K562 (cell line): ENCODE measurements around the gene SLC4A2. TPM values are rescaled to one million over a fixed set of nuclear protein-coding genes. Genes with fewer than 3 reads are reported as not detected.

ENCODE experiments used
- ATAC-seq: fragments of 200-7000 bp; cut with Tn5 transposase; 3 replicates; pipeline ENCODE4 v1.9.1; 2020; ENCODE audit warnings: moderate library complexity
- BruUV-seq: library from RNA; stranded (reverse); fragments of 400-500 nt; replicated peaks from 2 replicates; lab custom pipeline; 2021; lab: Mats Ljungman, UMichigan
- CTCF ChIA-PET: fragments of 300-600 bp; formaldehyde crosslinking; extraction: SDS; loops from one replicate; lab custom pipeline; 2021; ENCODE audit warnings: low intra/inter-chr PET ratio; lab: Yijun Ruan, JAX
- POLR2A ChIA-PET: fragments of 300-600, 350-650 bp; sonication (Branson Sonifier 250); formaldehyde crosslinking; extraction: SDS; loops from one replicate; lab custom pipeline; 2021; ENCODE audit warnings: antibody characterized with exemption, inconsistent platforms; lab: Yijun Ruan, JAX
- DNase-seq, 4 experiments: peaks; one replicate each; pipeline versions ENCODE4 v3.0.0 to v3.0.0-alpha.2; 2011 to 2018; ENCODE audit warnings: low spot score in 3 of 4, mixed read lengths in 3 of 4; ENCODE audit errors: extremely low read depth in 1 of 4
- FAIRE-seq: peaks from 2 replicates; lab custom pipeline; 2011; peaks lifted over from hg19 to GRCh38; lab: Jason Lieb, UNC
- H2AFZ ChIP-seq: 2 replicates; pipeline ENCODE4 v1.6.0; 2011; ENCODE audit warnings: low read depth, low read length, control low read depth, inconsistent platforms
- H3K27ac ChIP-seq: fragments of 200-600 bp; 3 replicates; pipeline ENCODE4 v1.8.0; 2011; ENCODE audit warnings: low read depth, mild to moderate bottlenecking, control low read depth, inconsistent platforms, low read length, moderate library complexity, mixed read lengths; ENCODE audit errors: extremely low read depth
- H3K27me3 ChIP-seq, 2 experiments: fragments of 300-600 bp in 1 of 2; 2 replicates in 1 of 2; 3 replicates in 1 of 2; pipeline versions ENCODE4 v1.6.0 to v1.8.0; 2011; ENCODE audit warnings: inconsistent platforms in 2 of 2, low read length in 2 of 2, mild to moderate bottlenecking in 1 of 2, mixed read lengths in 1 of 2, moderate library complexity in 1 of 2; ENCODE audit not compliant: control insufficient read depth in 2 of 2, insufficient read depth in 2 of 2
- H3K36me3 ChIP-seq: fragments of 300-600 bp; 3 replicates; pipeline ENCODE4 v1.8.0; 2011; ENCODE audit warnings: mild to moderate bottlenecking, low read length, inconsistent platforms; ENCODE audit not compliant: control insufficient read depth, insufficient read depth
- H3K4me1 ChIP-seq, 2 experiments: fragments of 200-600 bp in 1 of 2; replicated peaks in 1 of 2; 2 replicates in 1 of 2; 3 replicates in 1 of 2; pipeline versions ENCODE4 v1.5.1 to v1.8.0; 2011; ENCODE audit warnings: inconsistent platforms in 2 of 2, low read length in 2 of 2, mild to moderate bottlenecking in 1 of 2, mixed read lengths in 1 of 2, moderate library complexity in 1 of 2; ENCODE audit not compliant: control insufficient read depth in 2 of 2, insufficient read depth in 2 of 2
- H3K4me2 ChIP-seq: 2 replicates; pipeline ENCODE4 v1.6.1; 2011; ENCODE audit warnings: low read length, control low read depth, inconsistent platforms, mixed read lengths; ENCODE audit not compliant: insufficient read depth
- H3K4me3 ChIP-seq: fragments of 200-600 bp; sonication (generic), shearing (Covaris generic); 2 replicates; pipeline ENCODE4 v1.5.1; 2016; ENCODE audit warnings: control low read depth, inconsistent platforms
- H3K79me2 ChIP-seq: fragments of 200-600 bp; 3 replicates; pipeline ENCODE4 v1.8.0; 2011; ENCODE audit warnings: low read length, inconsistent platforms; ENCODE audit not compliant: control insufficient read depth, insufficient read depth
- H3K9ac ChIP-seq, 2 experiments: 2 replicates each; pipeline versions ENCODE4 v1.6.0 to v1.6.1; 2011; ENCODE audit warnings: low read depth in 2 of 2, low read length in 2 of 2, control low read depth in 1 of 2, inconsistent platforms in 1 of 2, mild to moderate bottlenecking in 1 of 2, mixed read lengths in 1 of 2; ENCODE audit not compliant: insufficient read depth in 1 of 2
- H3K9me1 ChIP-seq: one replicate; pipeline ENCODE4 v1.6.0; 2011; ENCODE audit warnings: inconsistent platforms, mild to moderate bottlenecking, low read length, moderate library complexity; ENCODE audit not compliant: control insufficient read depth, insufficient read depth
- H3K9me3 ChIP-seq: replicated peaks from 2 replicates; pipeline ENCODE4 v1.5.1; 2011; ENCODE audit warnings: low read depth, low read length, inconsistent platforms; ENCODE audit not compliant: control insufficient read depth, insufficient read depth
- H4K20me1 ChIP-seq: replicated peaks from 2 replicates; pipeline ENCODE4 v1.6.1; 2011; ENCODE audit warnings: low read length, inconsistent platforms, mixed read lengths; ENCODE audit not compliant: control insufficient read depth, insufficient read depth
- CBX2 ChIP-seq: fragments of 200-600 bp; sonication (generic); IDR thresholded peaks from one replicate; pipeline ENCODE4 v1.6.1; 2012; ENCODE audit warnings: mild to moderate bottlenecking, low read length, inconsistent platforms; ENCODE audit not compliant: insufficient read depth, poor library complexity, severe bottlenecking
- FOXM1 ChIP-seq, 2 experiments: fragments of 450-650 bp in 1 of 2; sonication (generic) in 1 of 2; formaldehyde crosslinking in 1 of 2; IDR thresholded peaks; 2 replicates each; pipeline versions ENCODE4 v1.6.1 to v1.9.0; 2017 to 2022; ENCODE audit warnings: low read depth in 2 of 2, mild to moderate bottlenecking in 2 of 2, missing genetic modification reagents in 1 of 2, moderate library complexity in 1 of 2
- IFI16 ChIP-seq: fragments of 250-450 bp; sonication (Bioruptor Pico); IDR thresholded peaks from 2 replicates; pipeline ENCODE4 v2.1.2; 2022; ENCODE audit warnings: mild to moderate bottlenecking, inconsistent platforms
- KHSRP ChIP-seq: fragments of 450-650 bp; IDR thresholded peaks from 2 replicates; pipeline ENCODE4 v1.6.1; 2017
- MAZ ChIP-seq, 2 experiments: fragments of 450-650 bp in 1 of 2; sonication (generic) in 1 of 2; formaldehyde crosslinking; IDR thresholded peaks in 1 of 2; conservative IDR thresholded peaks in 1 of 2; 2 replicates each; pipeline versions ENCODE4 v1.4.0 to v1.5.0; 2020; ENCODE audit warnings: mild to moderate bottlenecking in 1 of 2, missing genetic modification reagents in 1 of 2
- NCOA1 ChIP-seq: fragments of 450-650 bp; IDR thresholded peaks from 2 replicates; pipeline ENCODE4 v1.6.1; 2016; ENCODE audit warnings: low read depth
- NRF1 ChIP-seq, 2 experiments: fragments of 450-650 bp; IDR thresholded peaks in 1 of 2; conservative IDR thresholded peaks in 1 of 2; 2 replicates each; pipeline ENCODE4 v1.6.1; 2014; ENCODE audit warnings: mild to moderate bottlenecking in 2 of 2
- PBX2 ChIP-seq, 2 experiments: IDR thresholded peaks in 1 of 2; conservative IDR thresholded peaks in 1 of 2; 2 replicates each; pipeline ENCODE4 v1.6.1; 2016; ENCODE audit warnings: low read depth in 2 of 2, mild to moderate bottlenecking in 1 of 2, missing compliant biosample characterization in 1 of 2, missing genetic modification characterization in 1 of 2, moderate library complexity in 1 of 2
- PHTF2 ChIP-seq: fragments of 250-450 bp; sonication (Bioruptor Pico); IDR thresholded peaks from 2 replicates; pipeline ENCODE4 v1.5.0; 2021; ENCODE audit warnings: mild to moderate bottlenecking
- PKNOX1 ChIP-seq: fragments of 450-650 bp; IDR thresholded peaks from 2 replicates; pipeline ENCODE4 v1.6.1; 2016
- RBM22 ChIP-seq: fragments of 200-400 bp; formaldehyde crosslinking; IDR thresholded peaks from 2 replicates; pipeline ENCODE4 v1.6.1; 2018; ENCODE audit warnings: low read length, low read depth; ENCODE audit not compliant: poor library complexity, severe bottlenecking
- TGIF2 ChIP-seq: sonication (generic); formaldehyde crosslinking; IDR thresholded peaks from 2 replicates; pipeline ENCODE4 v1.8.1; 2022; ENCODE audit warnings: mild to moderate bottlenecking, missing genetic modification reagents, moderate library complexity
- XRCC5 ChIP-seq: fragments of 200-400 bp; formaldehyde crosslinking; IDR thresholded peaks from 2 replicates; pipeline ENCODE4 v1.6.1; 2017; ENCODE audit warnings: low read depth, mild to moderate bottlenecking, low read length
- ZNF583 ChIP-seq: fragments of 250-450 bp; sonication (Bioruptor Pico); IDR thresholded peaks from 2 replicates; pipeline ENCODE4 v1.4.0; 2020
- ZSCAN32 ChIP-seq: fragments of 450-650 bp; formaldehyde crosslinking; IDR thresholded peaks from 2 replicates; pipeline ENCODE4 v1.4.0; 2020; ENCODE audit warnings: mild to moderate bottlenecking, moderate library complexity
- WGBS: fragments of 100-300 bp; shearing (Covaris generic); methylation state at CpG from one replicate; pipeline ENCODE4 v1.1.6; 2016; ENCODE audit warnings: low coverage, mixed read lengths; ENCODE audit not compliant: insufficient coverage; ENCODE audit errors: missing lambda C conversion rate; 5-methylcytosine and 5-hydroxymethylcytosine counted together
- in situ Hi-C: fragments of 300-500 bp; cut with MboI; formaldehyde crosslinking; loops from 4 replicates; pipeline ENCODE4 v1.15.0; 2018; ENCODE audit warnings: inconsistent platforms, mixed read lengths
- intact Hi-C: fragments of 100-400 bp; cut with micrococcal nuclease; formaldehyde crosslinking; loops from 2 replicates; pipeline ENCODE4 v1.14.2; 2022
- polyA plus RNA-seq, 8 experiments: library from polyadenylated mRNA; depleted of rRNA in 4 of 8; stranded (reverse) in 5 of 8; unstranded in 3 of 8; fragments of >200 nt; fragmentation: Nextera tagmentation in 2 of 8; fragmentation: Illumina TruSeq in 1 of 8; extraction: Ambion mirVana in 2 of 8; extraction: Trizol in 1 of 8; gene quantifications; 2 replicates each; pipeline versions ENCODE4 v1.2.1 to v1.2.3, GENCODE V29; 2011 to 2014; ENCODE audit warnings: inconsistent platforms in 1 of 8, missing spikeins in 1 of 8
- total RNA-seq, 7 experiments: library from RNA; depleted of rRNA in 6 of 7; stranded (reverse); fragments of >200 nt in 6 of 7; fragmentation: Illumina TruSeq in 2 of 7; extraction: Trizol in 2 of 7; gene quantifications; 2 replicates each; pipeline versions ENCODE4 v1.2.1 to v1.2.3, GENCODE V29; 2011 to 2021; ENCODE audit warnings: low replicate concordance in 1 of 7

SLC4A2 gene
- total and polyA plus RNA-seq, 9 of the 15 experiments (the other 6 are each of a cell fraction or from before 2014, with no cell fraction given), result 11.4 to 375 (median 130) TPM

DNA sequence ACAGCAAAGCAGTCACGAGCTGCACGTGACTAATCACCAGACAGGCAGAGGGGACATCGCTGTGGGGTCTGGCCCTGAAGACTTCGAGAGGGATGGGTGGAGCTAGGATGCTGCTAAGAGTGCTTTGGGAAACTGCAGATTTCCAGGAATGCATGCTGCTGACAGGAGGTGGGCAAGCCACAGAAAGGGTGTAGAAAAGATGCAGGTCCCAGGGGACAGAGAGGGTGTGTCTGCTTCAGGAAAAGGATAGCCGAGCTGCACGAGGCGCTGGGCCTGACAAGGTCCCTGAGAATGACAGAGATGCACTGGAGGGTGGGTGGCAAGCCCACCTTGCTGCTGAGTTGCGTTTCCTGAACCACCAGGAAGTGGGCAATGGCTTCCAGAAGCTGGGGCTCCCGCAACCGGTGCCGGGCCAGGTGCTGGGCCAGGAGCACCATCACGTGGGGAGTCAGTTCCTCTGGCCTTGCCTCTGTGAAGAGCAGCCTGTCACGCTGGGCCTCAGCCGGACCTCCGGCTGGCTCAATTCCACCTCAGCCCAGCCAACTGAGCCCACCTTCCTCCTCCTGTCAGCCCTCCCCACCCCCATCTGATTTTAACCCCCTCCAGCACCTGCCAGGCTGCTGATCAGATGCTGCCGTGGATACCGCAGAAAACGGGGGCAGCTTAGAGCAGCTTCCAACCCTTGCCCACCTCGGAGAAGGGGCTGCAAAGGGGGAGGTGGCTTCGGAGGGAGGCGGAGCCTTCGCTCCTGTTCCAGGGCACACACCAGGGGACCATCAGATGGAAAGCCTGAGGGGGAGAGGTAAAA, 19.0 kb downstream of the SLC4A2 start:
- H3K9me3 ChIP-seq, result no peaks in the 10 kb centered on the region
- peaks cover 32 to 87% of the 10 kb centered on the region in 2 experiments for H3K4me1 ChIP-seq
- FAIRE-seq (no peak), ATAC-seq (no peak), DNase-seq (peak in 1 of 4 experiments; percentile 73)
- no peak overlapping the region for H3K4me3 ChIP-seq
- no peaks in the 10 kb centered on the region for H3K9me1 ChIP-seq
- BruUV-seq, result no TSS peak
- intact Hi-C loops, result no loop called here
- H4K20me1 ChIP-seq, result peaks cover 5% of the 10 kb centered on the region
- H3K27me3 ChIP-seq, result no peaks in the 10 kb centered on the region
- POLR2A ChIA-PET, result interaction anchor here (0.6 to 2.8 kb wide), 9 partner anchors 10 to 110 kb away, joined by 3 to 18 read pairs (median 4); partner anchors contain the start of gene ASIC3
- peak overlapping the region; percentile 97; the same call in 1 of the 2 replicates for H3K4me2 ChIP-seq
- CTCF ChIA-PET, result no interaction called here
- WGBS, result 58% methylated on average over 22 of the region's 22 CpGs
- peak overlapping the region; percentile 1; the same call in 1 of the 3 replicates for H3K27ac ChIP-seq
- H3K9ac ChIP-seq, result peak overlapping the region in 1 of 2 experiments; percentile 84; a peak in 2 of 4 replicates
- peaks cover 46% of the 10 kb centered on the region for H3K79me2 ChIP-seq
- no peak overlapping the region for H2AFZ ChIP-seq
- in situ Hi-C loops, result no loop called here
- H3K36me3 ChIP-seq, result peaks cover 73% of the 10 kb centered on the region
- TF ChIP-seq IFI16 (CRISPR knock-in tag) (no peak), ZSCAN32 (CRISPR knock-in tag) (no peak), CBX2 (no peak), NRF1 (conservative IDR thresholded peaks at IDR 0.05 in 1 of 2, IDR thresholded peaks at IDR 0.05 in 1 of 2) (no peak), MAZ (CRISPR knock-in tag; conservative IDR thresholded peaks at IDR 0.05 in 1 of 2, IDR thresholded peaks at IDR 0.05 in 1 of 2) (0 out of 4 replicates have a peak, but pooled peaks of 1 of the 2 experiments have one; percentile 21), XRCC5 (no peak), PBX2 (CRISPR knock-in tag; IDR thresholded peaks at IDR 0.05; ENCODE audit: low read depth) (no peak), PBX2 (tag; conservative IDR thresholded peaks at IDR 0.05; ENCODE audit: low read depth) (no peak), TGIF2 (CRISPR knock-in tag) (no peak), FOXM1 (IDR thresholded peaks at IDR 0.05; ENCODE audit: low read depth) (no peak), FOXM1 (CRISPR knock-in tag; IDR thresholded peaks at IDR 0.05; ENCODE audit: low read depth) (no peak), NCOA1 (no peak), RBM22 (peak; percentile 60), PHTF2 (CRISPR knock-in tag) (0 out of 2 replicates have a peak, but pooled peaks have one; percentile 5), PKNOX1 (peak; percentile 41), ZNF583 (CRISPR knock-in tag) (0 out of 2 replicates have a peak, but pooled peaks have one; percentile 46), KHSRP (no peak)
